GM21825 (cell line): ENCODE data around the gene ZKSCAN2.

Experiments
- ATAC-seq: cut with Tn5 transposase; IDR thresholded peaks from one replicate; pipeline ENCODE4 v1.9.1; 2021; ENCODE audit warnings: mild to moderate bottlenecking, moderate library complexity; ENCODE audit not compliant: unreplicated experiment

The ZKSCAN2 gene

GRCh38 chr16:25224731-25225319 is 32.8 kb downstream of the ZKSCAN2 start:
- ATAC-seq = no peak

GRCh38 chr16:25223964-25224363 is 33.7 kb downstream of the ZKSCAN2 start:
- ATAC-seq = no peak

- no peak for ATAC-seq
These were observed 34.7 kb downstream of the ZKSCAN2 start for GRCh38 chr16:25222959-25223358.

GRCh38 chr16:25219070-25219737 is 38.4 kb downstream of the ZKSCAN2 start:
- ATAC-seq = no peak

GRCh38 chr16:25217921-25218320 is 39.7 kb downstream of the ZKSCAN2 start:
- ATAC-seq = no peak

- ATAC-seq = no peak
These were observed 40.5 kb downstream of the ZKSCAN2 start for GRCh38 chr16:25217112-25217511.

GRCh38 chr16:25213709-25214397 is 43.8 kb downstream of the ZKSCAN2 start:
- no peak for ATAC-seq

- ATAC-seq = no peak
These were observed 45.0 kb downstream of the ZKSCAN2 start for GRCh38 chr16:25212636-25213035.

- ATAC-seq = no peak
These were observed 46.9 kb downstream of the ZKSCAN2 start for GRCh38 chr16:25210758-25211157.

GRCh38 chr16:25199457-25199856 is 58.2 kb downstream of the ZKSCAN2 start:
- no peak for ATAC-seq

GRCh38 chr16:25198021-25198420 is 59.6 kb downstream of the ZKSCAN2 start:
- ATAC-seq = no peak

GRCh38 chr16:25194273-25194878 is 63.3 kb downstream of the ZKSCAN2 start:
- ATAC-seq = no peak

- no peak for ATAC-seq
These were observed 65.5 kb downstream of the ZKSCAN2 start for GRCh38 chr16:25192096-25192495.

- ATAC-seq = no peak
These were observed 68.3 kb downstream of the ZKSCAN2 start for GRCh38 chr16:25189305-25189704.

GRCh38 chr16:25187491-25187795 is 70.2 kb downstream of the ZKSCAN2 start:
- ATAC-seq = no peak
